ENCODE measurements around the gene TMEM150A.

Gene TMEM150A

GRCh38 chr2:85601771-85602475 lies 575 bp downstream of the TMEM150A start:
- no peaks in the 10 kb centered on the region for H3K27me3 Mint-ChIP-seq (ENCODE audit: low read depth, poor library complexity)
- peak overlapping the region; percentile 88 for H3K4me3 Mint-ChIP-seq
- H3K36me3 Mint-ChIP-seq (ENCODE audit: low read depth): peaks cover 8% of the 10 kb centered on the region
- no peaks in the 10 kb centered on the region for H3K9me3 Mint-ChIP-seq
- H3K27ac Mint-ChIP-seq: peak overlapping the region; percentile 57
- no peak for TF ChIP-seq CTCF (IDR thresholded peaks at IDR 0.05)
- peaks cover 43% of the 10 kb centered on the region for H3K4me1 Mint-ChIP-seq
- DNase-seq: peak; percentile 72

- H3K27me3 Mint-ChIP-seq (ENCODE audit: low read depth, poor library complexity): no peaks in the 10 kb centered on the region
Observed at GRCh38 chr2:85600951-85601770, 1.3 kb downstream of the TMEM150A start.

GRCh38 chr2:85600235-85600575 lies 2.3 kb downstream of the TMEM150A start:
- Mint-ChIP-seq H3K36me3 (ENCODE audit: low read depth) (no peaks in the 10 kb centered on the region), H3K4me3 (no peak overlapping the region), H3K9me3 (no peaks in the 10 kb centered on the region), H3K27ac (peak overlapping the region; percentile 48), H3K27me3 (ENCODE audit: low read depth, poor library complexity) (no peaks in the 10 kb centered on the region), H3K4me1 (peaks cover 49% of the 10 kb centered on the region)
- no peak for DNase-seq
- no peak for TF ChIP-seq CTCF (IDR thresholded peaks at IDR 0.05)

More at GRCh38 chr2:85600951-85601770, 1.3 kb downstream of the TMEM150A start:
- no peak for DNase-seq
- Mint-ChIP-seq H3K4me3 (peak overlapping the region; percentile 88), H3K36me3 (ENCODE audit: low read depth) (peaks cover 5% of the 10 kb centered on the region), H3K4me1 (peaks cover 50% of the 10 kb centered on the region), H3K27ac (no peak overlapping the region), H3K9me3 (no peaks in the 10 kb centered on the region)
- no peak for TF ChIP-seq CTCF (IDR thresholded peaks at IDR 0.05)

DNA sequence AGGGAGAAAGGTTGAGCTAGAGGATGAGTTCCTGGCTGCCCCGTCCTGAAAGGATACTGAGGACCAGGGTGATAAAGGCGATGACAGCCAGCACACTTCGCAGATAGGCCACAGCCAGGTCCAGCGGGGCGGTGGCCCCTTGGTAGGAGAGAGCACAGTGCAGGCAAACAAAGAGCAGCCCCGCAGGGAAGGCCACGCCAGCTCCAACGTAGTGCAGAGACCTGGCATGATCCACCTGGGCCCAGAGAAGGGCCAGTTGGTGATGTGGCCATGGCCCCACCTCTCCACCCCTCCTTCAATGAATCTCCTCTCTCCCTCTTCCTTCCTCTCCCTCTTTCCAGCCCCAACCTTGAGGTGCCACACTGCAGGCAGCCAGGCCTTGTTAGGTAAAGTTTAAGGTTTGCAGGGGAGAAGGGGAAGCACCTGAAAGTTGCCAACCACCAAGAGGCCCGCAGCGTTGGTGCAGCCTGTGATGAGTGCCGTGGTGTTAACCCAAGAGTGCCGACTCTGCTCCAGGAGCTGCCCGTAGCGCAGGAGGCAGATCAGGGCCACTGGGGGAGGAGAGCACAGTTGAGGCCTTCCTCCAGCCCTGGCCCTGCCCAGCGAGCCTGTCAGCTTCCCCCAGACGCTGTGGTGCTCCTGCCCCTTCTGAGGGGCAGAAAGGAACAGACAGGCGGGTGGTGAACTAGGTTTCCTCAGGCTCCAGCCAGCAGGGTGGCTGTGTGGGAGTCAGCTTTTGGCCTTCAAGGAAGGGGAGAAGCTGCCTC lies 2.8 kb downstream of the TMEM150A start:
- Mint-ChIP-seq H3K27ac (peak overlapping the region; percentile 66), H3K4me1 (peaks cover 48% of the 10 kb centered on the region), H3K9me3 (no peaks in the 10 kb centered on the region), H3K4me3 (no peak overlapping the region), H3K36me3 (ENCODE audit: low read depth) (no peaks in the 10 kb centered on the region), H3K27me3 (ENCODE audit: low read depth, poor library complexity) (no peaks in the 10 kb centered on the region)
- no peak for TF ChIP-seq CTCF (IDR thresholded peaks at IDR 0.05)
- DNase-seq: no peak

DNA sequence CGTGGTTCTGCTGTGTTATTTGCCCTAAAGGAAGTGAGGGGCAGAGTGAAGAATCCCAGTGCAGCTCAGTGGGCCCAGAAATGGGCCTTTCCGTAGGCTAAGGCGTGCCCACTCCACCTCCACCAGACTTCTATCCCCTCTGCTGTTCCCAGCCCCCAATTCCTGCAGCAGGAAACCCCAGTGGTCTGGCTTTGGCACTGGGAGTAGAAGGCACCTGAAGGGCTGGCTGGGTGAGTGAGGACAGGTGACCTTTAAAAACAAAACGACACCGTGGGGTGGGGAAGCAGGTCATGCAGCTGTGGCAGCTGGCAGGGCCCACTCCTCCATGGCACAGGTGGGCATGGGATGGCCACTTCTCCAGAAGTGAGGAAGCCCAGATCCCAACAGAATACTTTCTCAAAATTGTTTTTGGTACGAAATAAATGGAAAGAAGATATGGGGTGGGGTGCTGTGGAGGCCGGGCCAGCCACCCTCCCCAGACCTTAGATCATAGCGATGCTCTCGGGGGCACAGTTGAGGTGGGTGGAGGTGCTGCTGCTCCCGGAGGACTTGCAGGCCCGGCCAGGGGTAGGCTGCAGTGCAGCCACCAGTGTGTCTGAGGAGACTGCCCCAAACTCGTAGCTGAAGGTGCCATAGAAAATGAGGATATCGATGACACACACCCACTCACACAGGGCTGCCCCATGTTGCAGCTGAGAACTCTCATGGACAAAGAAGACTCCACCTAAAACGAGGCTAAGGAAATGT lies 3.7 kb downstream of the TMEM150A start:
- no peaks in the 10 kb centered on the region for H3K27me3 Mint-ChIP-seq (ENCODE audit: low read depth, poor library complexity)
- peaks cover 51% of the 10 kb centered on the region for H3K4me1 Mint-ChIP-seq
- no peak for TF ChIP-seq CTCF (IDR thresholded peaks at IDR 0.05)
- no peak overlapping the region for H3K4me3 Mint-ChIP-seq
- no peak for DNase-seq
- no peaks in the 10 kb centered on the region for H3K36me3 Mint-ChIP-seq (ENCODE audit: low read depth)
- peak overlapping the region; percentile 66 for H3K27ac Mint-ChIP-seq
- no peaks in the 10 kb centered on the region for H3K9me3 Mint-ChIP-seq

Data from nephron progenitor cell (in vitro differentiated cells).